K562 (cell line): Measurements from ENCODE around the gene TMEM179. TPM values are rescaled to one million over a fixed set of nuclear protein-coding genes. Genes with fewer than 3 reads are reported as not detected.

ENCODE experiments used
- ATAC-seq: fragments of 200-7000 bp; cut with Tn5 transposase; 3 replicates; pipeline ENCODE4 v1.9.1; 2020; ENCODE audit warnings: moderate library complexity
- BruUV-seq: library from RNA; stranded (reverse); fragments of 400-500 nt; replicated peaks from 2 replicates; lab custom pipeline; 2021; lab: Mats Ljungman, UMichigan
- CTCF ChIA-PET: fragments of 300-600 bp; formaldehyde crosslinking; extraction: SDS; loops from one replicate; lab custom pipeline; 2021; ENCODE audit warnings: low intra/inter-chr PET ratio; lab: Yijun Ruan, JAX
- POLR2A ChIA-PET: fragments of 300-600, 350-650 bp; sonication (Branson Sonifier 250); formaldehyde crosslinking; extraction: SDS; loops from one replicate; lab custom pipeline; 2021; ENCODE audit warnings: antibody characterized with exemption, inconsistent platforms; lab: Yijun Ruan, JAX
- DNase-seq, 4 experiments: peaks; one replicate each; pipeline versions ENCODE4 v3.0.0 to v3.0.0-alpha.2; 2011 to 2018; ENCODE audit warnings: low spot score in 3 of 4, mixed read lengths in 3 of 4; ENCODE audit errors: extremely low read depth in 1 of 4
- FAIRE-seq: peaks from 2 replicates; lab custom pipeline; 2011; peaks lifted over from hg19 to GRCh38; lab: Jason Lieb, UNC
- H2AFZ ChIP-seq: 2 replicates; pipeline ENCODE4 v1.6.0; 2011; ENCODE audit warnings: low read depth, low read length, control low read depth, inconsistent platforms
- H3K27ac ChIP-seq: fragments of 200-600 bp; 3 replicates; pipeline ENCODE4 v1.8.0; 2011; ENCODE audit warnings: low read depth, mild to moderate bottlenecking, control low read depth, inconsistent platforms, low read length, moderate library complexity, mixed read lengths; ENCODE audit errors: extremely low read depth
- H3K27me3 ChIP-seq, 2 experiments: fragments of 300-600 bp in 1 of 2; 2 replicates in 1 of 2; 3 replicates in 1 of 2; pipeline versions ENCODE4 v1.6.0 to v1.8.0; 2011; ENCODE audit warnings: inconsistent platforms in 2 of 2, low read length in 2 of 2, mild to moderate bottlenecking in 1 of 2, mixed read lengths in 1 of 2, moderate library complexity in 1 of 2; ENCODE audit not compliant: control insufficient read depth in 2 of 2, insufficient read depth in 2 of 2
- H3K36me3 ChIP-seq: fragments of 300-600 bp; 3 replicates; pipeline ENCODE4 v1.8.0; 2011; ENCODE audit warnings: mild to moderate bottlenecking, low read length, inconsistent platforms; ENCODE audit not compliant: control insufficient read depth, insufficient read depth
- H3K4me1 ChIP-seq, 2 experiments: fragments of 200-600 bp in 1 of 2; replicated peaks in 1 of 2; 2 replicates in 1 of 2; 3 replicates in 1 of 2; pipeline versions ENCODE4 v1.5.1 to v1.8.0; 2011; ENCODE audit warnings: inconsistent platforms in 2 of 2, low read length in 2 of 2, mild to moderate bottlenecking in 1 of 2, mixed read lengths in 1 of 2, moderate library complexity in 1 of 2; ENCODE audit not compliant: control insufficient read depth in 2 of 2, insufficient read depth in 2 of 2
- H3K4me2 ChIP-seq: 2 replicates; pipeline ENCODE4 v1.6.1; 2011; ENCODE audit warnings: low read length, control low read depth, inconsistent platforms, mixed read lengths; ENCODE audit not compliant: insufficient read depth
- H3K4me3 ChIP-seq: fragments of 200-600 bp; sonication (generic), shearing (Covaris generic); 2 replicates; pipeline ENCODE4 v1.5.1; 2016; ENCODE audit warnings: control low read depth, inconsistent platforms
- H3K79me2 ChIP-seq: fragments of 200-600 bp; 3 replicates; pipeline ENCODE4 v1.8.0; 2011; ENCODE audit warnings: low read length, inconsistent platforms; ENCODE audit not compliant: control insufficient read depth, insufficient read depth
- H3K9ac ChIP-seq, 2 experiments: 2 replicates each; pipeline versions ENCODE4 v1.6.0 to v1.6.1; 2011; ENCODE audit warnings: low read depth in 2 of 2, low read length in 2 of 2, control low read depth in 1 of 2, inconsistent platforms in 1 of 2, mild to moderate bottlenecking in 1 of 2, mixed read lengths in 1 of 2; ENCODE audit not compliant: insufficient read depth in 1 of 2
- H3K9me1 ChIP-seq: one replicate; pipeline ENCODE4 v1.6.0; 2011; ENCODE audit warnings: inconsistent platforms, mild to moderate bottlenecking, low read length, moderate library complexity; ENCODE audit not compliant: control insufficient read depth, insufficient read depth
- H3K9me3 ChIP-seq: replicated peaks from 2 replicates; pipeline ENCODE4 v1.5.1; 2011; ENCODE audit warnings: low read depth, low read length, inconsistent platforms; ENCODE audit not compliant: control insufficient read depth, insufficient read depth
- H4K20me1 ChIP-seq: replicated peaks from 2 replicates; pipeline ENCODE4 v1.6.1; 2011; ENCODE audit warnings: low read length, inconsistent platforms, mixed read lengths; ENCODE audit not compliant: control insufficient read depth, insufficient read depth
- CREM ChIP-seq: IDR thresholded peaks from 2 replicates; pipeline ENCODE4 v1.6.1; 2014; ENCODE audit warnings: antibody characterized with exemption, low read depth
- EGR1 ChIP-seq: fragments of 450-650 bp; conservative IDR thresholded peaks from 2 replicates; pipeline ENCODE4 v1.6.1; 2017; ENCODE audit warnings: mild to moderate bottlenecking
- ELF4 ChIP-seq: fragments of 450-650 bp; formaldehyde crosslinking; IDR thresholded peaks from 2 replicates; pipeline ENCODE4 v1.4.0; 2022; ENCODE audit warnings: missing genetic modification characterization
- HNRNPK ChIP-seq: fragments of 200-400 bp; formaldehyde crosslinking; IDR thresholded peaks from one replicate; pipeline ENCODE4 v1.6.1; 2018; ENCODE audit warnings: mild to moderate bottlenecking, low read depth, low read length; ENCODE audit not compliant: poor library complexity, severe bottlenecking
- MXI1 ChIP-seq: IDR thresholded peaks from 2 replicates; pipeline ENCODE4 v1.6.1; 2011; ENCODE audit warnings: low read depth, mild to moderate bottlenecking, improper control_type of control experiment, low read length
- RB1 ChIP-seq: fragments of 450-650 bp; IDR thresholded peaks from 2 replicates; pipeline ENCODE4 v1.6.1; 2017; ENCODE audit warnings: low read depth, mild to moderate bottlenecking
- SMC3 ChIP-seq: conservative IDR thresholded peaks from 2 replicates; pipeline ENCODE4 v1.6.1; 2011; ENCODE audit warnings: low read depth, low read length, improper control_type of control experiment; ENCODE audit not compliant: insufficient read depth
- SRSF7 ChIP-seq: fragments of 200-400 bp; formaldehyde crosslinking; optimal IDR thresholded peaks from 2 replicates; pipeline ENCODE3; 2017; ENCODE audit warnings: mild to moderate bottlenecking, low read depth, low read length
- SRSF9 ChIP-seq: fragments of 200-400 bp; formaldehyde crosslinking; IDR thresholded peaks from 2 replicates; pipeline ENCODE4 v1.6.1; 2017; ENCODE audit warnings: low read depth, low read length, borderline replicate concordance
- VEZF1 ChIP-seq: fragments of 200-800 bp; sonication (Bioruptor generic); IDR thresholded peaks from 2 replicates; pipeline ENCODE4 v1.6.1; 2017; ENCODE audit warnings: missing genetic modification characterization, missing compliant biosample characterization
- ZBTB7A ChIP-seq: IDR thresholded peaks from 2 replicates; pipeline ENCODE4 v1.6.1; 2011; ENCODE audit warnings: low read depth, mild to moderate bottlenecking, low read length, moderate library complexity, borderline replicate concordance; ENCODE audit not compliant: control insufficient read depth
- ZNF263 ChIP-seq: sonication (generic); formaldehyde crosslinking; IDR thresholded peaks from 2 replicates; pipeline ENCODE4 v1.8.0; 2022; ENCODE audit warnings: mild to moderate bottlenecking, missing genetic modification reagents, borderline replicate concordance
- ZNF696 ChIP-seq: fragments of 250-450 bp; sonication (Bioruptor Pico); conservative IDR thresholded peaks from 2 replicates; pipeline ENCODE4 v1.4.0; 2020; ENCODE audit warnings: mild to moderate bottlenecking, moderate library complexity
- WGBS: fragments of 100-300 bp; shearing (Covaris generic); methylation state at CpG from one replicate; pipeline ENCODE4 v1.1.6; 2016; ENCODE audit warnings: low coverage, mixed read lengths; ENCODE audit not compliant: insufficient coverage; ENCODE audit errors: missing lambda C conversion rate; 5-methylcytosine and 5-hydroxymethylcytosine counted together
- in situ Hi-C: fragments of 300-500 bp; cut with MboI; formaldehyde crosslinking; loops from 4 replicates; pipeline ENCODE4 v1.15.0; 2018; ENCODE audit warnings: inconsistent platforms, mixed read lengths
- intact Hi-C: fragments of 100-400 bp; cut with micrococcal nuclease; formaldehyde crosslinking; loops from 2 replicates; pipeline ENCODE4 v1.14.2; 2022
- polyA plus RNA-seq, 8 experiments: library from polyadenylated mRNA; depleted of rRNA in 4 of 8; stranded (reverse) in 5 of 8; unstranded in 3 of 8; fragments of >200 nt; fragmentation: Nextera tagmentation in 2 of 8; fragmentation: Illumina TruSeq in 1 of 8; extraction: Ambion mirVana in 2 of 8; extraction: Trizol in 1 of 8; gene quantifications; 2 replicates each; pipeline versions ENCODE4 v1.2.1 to v1.2.3, GENCODE V29; 2011 to 2014; ENCODE audit warnings: inconsistent platforms in 1 of 8, missing spikeins in 1 of 8
- total RNA-seq, 7 experiments: library from RNA; depleted of rRNA in 6 of 7; stranded (reverse); fragments of >200 nt in 6 of 7; fragmentation: Illumina TruSeq in 2 of 7; extraction: Trizol in 2 of 7; gene quantifications; 2 replicates each; pipeline versions ENCODE4 v1.2.1 to v1.2.3, GENCODE V29; 2011 to 2021; ENCODE audit warnings: low replicate concordance in 1 of 7

Gene TMEM179
- total and polyA plus RNA-seq, 9 of the 15 experiments (the other 6 are each of a cell fraction or from before 2014, with no cell fraction given) = not detected

- no peak overlapping the region for H3K4me3 ChIP-seq
- TF ChIP-seq ELF4 = no peak
- no peak for TF ChIP-seq SRSF9
- peak; percentile 59 for TF ChIP-seq SMC3
- peak; percentile 45 for TF ChIP-seq HNRNPK
- peak; percentile 75 for TF ChIP-seq ZNF263 (CRISPR knock-in tag)
- peak; percentile 84 for TF ChIP-seq VEZF1
- 0 out of 2 replicates have a peak, but pooled peaks have one; percentile 35 for TF ChIP-seq CREM
- TF ChIP-seq RB1 = 0 out of 2 replicates have a peak, but pooled peaks have one; percentile 48
- TF ChIP-seq SRSF7 = no peak
- no peak for TF ChIP-seq ZNF696 (CRISPR knock-in tag)
- TF ChIP-seq MXI1 = no peak
- peak; percentile 45 for TF ChIP-seq EGR1
- peak; percentile 91 for TF ChIP-seq ZBTB7A
Measured at GRCh38 chr14:104650057-104650980, 45.7 kb upstream of the TMEM179 start.

More at GRCh38 chr14:104650057-104650980, 45.7 kb upstream of the TMEM179 start:
- DNase-seq (peak; percentile 71 to 85 (median 82)), FAIRE-seq (no peak), ATAC-seq (peak; percentile 97)
- ChIA-PET POLR2A (no interaction called here), CTCF (interaction anchor here (0.6 to 1.9 kb wide), 4 partner anchors 59 to 579 kb away, joined by 3 to 21 read pairs (median 3); no protein-coding TSS in a partner anchor)
- intact Hi-C loops (loop anchor here (1.0 kb wide), 1 partner anchor 58 kb away; no protein-coding TSS in a partner anchor), in situ Hi-C loops (no loop called here)
- Histone ChIP-seq H3K27me3 (peaks cover 3 to 9% of the 10 kb centered on the region in 2 experiments; a peak in 2 of 5 replicates), H3K27ac (no peak overlapping the region), H3K36me3 (no peaks in the 10 kb centered on the region), H3K4me2 (peak overlapping the region; percentile 25; the same call in 1 of the 2 replicates), H3K9me1 (no peaks in the 10 kb centered on the region), H3K4me1 (peaks cover 0 to 22% of the 10 kb centered on the region in 2 experiments; a peak in 3 of 5 replicates), H3K79me2 (no peaks in the 10 kb centered on the region), H2AFZ (no peak overlapping the region), H4K20me1 (no peaks in the 10 kb centered on the region), H3K9ac (no peak overlapping the region), H3K9me3 (peaks cover 3% of the 10 kb centered on the region; the same call in 1 of the 2 replicates)
- BruUV-seq = no TSS peak
- WGBS = 23% methylated on average over 15 of the region's 56 CpGs
